ENCODE measurements around the gene FAAP100.
"Not testable (repeated sequence)": the region's sequence is repeated elsewhere in the genome, so short reads cannot be mapped to it uniquely, and the experiment has no call there.

FAAP100 gene

DNA sequence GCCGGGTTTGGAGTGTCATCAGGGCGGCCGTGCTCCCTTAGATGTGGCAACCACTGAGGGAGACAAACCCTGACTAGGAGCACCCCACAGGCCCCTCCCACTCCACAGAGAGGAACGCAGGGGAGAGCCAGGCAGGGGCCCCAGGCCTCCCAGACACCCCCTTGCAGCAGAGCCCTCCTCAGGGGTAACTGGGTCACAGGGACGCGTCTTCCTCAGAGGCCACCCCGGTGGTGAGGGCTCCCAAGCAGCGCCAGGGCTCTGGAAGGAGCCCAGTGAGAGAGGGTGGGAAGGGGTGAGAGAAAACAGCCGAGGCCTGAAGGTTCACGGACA is 12.6 kb downstream of the FAAP100 start:
- H3K27me3 Mint-ChIP-seq, result peaks cover 1% of the 10 kb centered on the region
- H3K4me3 Mint-ChIP-seq, result no peak overlapping the region
- H3K27ac Mint-ChIP-seq, result no peak overlapping the region
- H3K36me3 Mint-ChIP-seq, result no peaks in the 10 kb centered on the region
- H3K9me3 Mint-ChIP-seq, result no peaks in the 10 kb centered on the region
- no peaks in the 10 kb centered on the region for H3K4me1 Mint-ChIP-seq

GRCh38 chr17:81538651-81539570 is 13.2 kb downstream of the FAAP100 start:
- Mint-ChIP-seq H3K27ac (no peak overlapping the region), H3K9me3 (no peaks in the 10 kb centered on the region), H3K4me3 (no peak overlapping the region), H3K27me3 (peaks cover 1% of the 10 kb centered on the region), H3K4me1 (no peaks in the 10 kb centered on the region), H3K36me3 (no peaks in the 10 kb centered on the region)

DNA sequence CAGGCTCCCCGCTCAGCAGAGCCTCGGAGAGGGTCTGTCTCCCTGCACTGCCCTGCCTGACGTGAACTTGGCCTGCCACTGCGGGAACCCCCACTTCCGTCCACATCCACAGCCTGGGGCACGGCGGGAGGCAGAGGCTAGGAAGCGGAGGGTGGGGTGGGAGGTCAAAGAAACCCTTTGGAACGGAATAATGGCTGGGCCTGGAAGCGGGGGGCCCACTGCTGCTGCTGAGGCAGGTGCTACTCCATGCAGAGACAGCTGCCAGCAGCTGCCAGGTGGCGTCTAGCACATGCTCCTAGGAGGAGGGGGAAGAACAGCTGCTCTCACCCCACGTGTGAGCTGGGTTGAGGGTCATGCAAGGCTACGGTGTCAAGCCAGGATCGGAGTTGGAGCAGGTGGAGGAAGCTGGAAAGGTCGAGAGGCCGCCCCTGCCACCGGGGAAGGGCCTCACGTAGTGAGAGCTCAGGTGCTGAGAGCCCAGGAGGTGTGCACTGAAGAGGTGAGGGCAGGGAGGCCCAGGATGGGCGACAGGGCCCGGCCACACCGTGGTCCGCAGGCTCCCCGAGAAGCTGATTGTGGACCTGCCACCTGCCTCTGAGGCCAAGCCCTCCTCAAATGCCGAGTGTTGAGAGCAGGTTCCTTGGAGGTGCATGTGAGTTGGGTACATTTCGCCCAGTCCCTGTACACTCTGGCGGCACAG is 14.1 kb downstream of the FAAP100 start:
- Mint-ChIP-seq H3K9me3 (no peaks in the 10 kb centered on the region), H3K4me1 (no peaks in the 10 kb centered on the region), H3K4me3 (no peak overlapping the region), H3K36me3 (no peaks in the 10 kb centered on the region), H3K27me3 (peaks cover 2% of the 10 kb centered on the region), H3K27ac (peak overlapping the region; percentile 53)

DNA sequence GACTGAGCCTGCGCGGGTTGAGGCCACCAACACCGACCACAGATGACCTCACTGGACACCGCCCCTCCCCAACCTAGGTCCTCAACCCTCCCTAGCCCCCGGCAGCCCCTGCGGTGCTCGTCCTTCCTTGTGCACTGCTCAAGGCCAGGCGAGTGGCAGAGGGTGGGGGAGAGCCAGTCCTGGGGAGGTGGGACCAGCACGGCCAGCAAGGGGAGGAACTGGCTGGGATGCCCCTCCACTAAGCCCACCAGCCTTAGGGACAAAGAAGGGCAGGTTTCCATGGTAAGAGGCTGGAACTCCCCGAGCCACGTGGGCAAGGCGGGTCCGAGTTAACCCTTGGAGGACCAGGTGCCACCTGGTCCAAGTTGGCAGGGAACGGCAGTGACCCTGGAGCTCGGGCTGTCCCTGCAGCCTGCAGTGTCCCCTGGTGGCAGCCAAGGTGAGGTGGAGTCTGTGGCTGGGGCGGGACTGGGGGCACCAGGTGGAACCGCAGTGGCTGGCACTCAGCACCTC is 14.8 kb downstream of the FAAP100 start:
- peaks cover 2% of the 10 kb centered on the region for H3K27me3 Mint-ChIP-seq
- H3K27ac Mint-ChIP-seq, result no peak overlapping the region
- H3K36me3 Mint-ChIP-seq, result no peaks in the 10 kb centered on the region
- H3K9me3 Mint-ChIP-seq, result no peaks in the 10 kb centered on the region
- no peaks in the 10 kb centered on the region for H3K4me1 Mint-ChIP-seq
- no peak overlapping the region for H3K4me3 Mint-ChIP-seq

DNA sequence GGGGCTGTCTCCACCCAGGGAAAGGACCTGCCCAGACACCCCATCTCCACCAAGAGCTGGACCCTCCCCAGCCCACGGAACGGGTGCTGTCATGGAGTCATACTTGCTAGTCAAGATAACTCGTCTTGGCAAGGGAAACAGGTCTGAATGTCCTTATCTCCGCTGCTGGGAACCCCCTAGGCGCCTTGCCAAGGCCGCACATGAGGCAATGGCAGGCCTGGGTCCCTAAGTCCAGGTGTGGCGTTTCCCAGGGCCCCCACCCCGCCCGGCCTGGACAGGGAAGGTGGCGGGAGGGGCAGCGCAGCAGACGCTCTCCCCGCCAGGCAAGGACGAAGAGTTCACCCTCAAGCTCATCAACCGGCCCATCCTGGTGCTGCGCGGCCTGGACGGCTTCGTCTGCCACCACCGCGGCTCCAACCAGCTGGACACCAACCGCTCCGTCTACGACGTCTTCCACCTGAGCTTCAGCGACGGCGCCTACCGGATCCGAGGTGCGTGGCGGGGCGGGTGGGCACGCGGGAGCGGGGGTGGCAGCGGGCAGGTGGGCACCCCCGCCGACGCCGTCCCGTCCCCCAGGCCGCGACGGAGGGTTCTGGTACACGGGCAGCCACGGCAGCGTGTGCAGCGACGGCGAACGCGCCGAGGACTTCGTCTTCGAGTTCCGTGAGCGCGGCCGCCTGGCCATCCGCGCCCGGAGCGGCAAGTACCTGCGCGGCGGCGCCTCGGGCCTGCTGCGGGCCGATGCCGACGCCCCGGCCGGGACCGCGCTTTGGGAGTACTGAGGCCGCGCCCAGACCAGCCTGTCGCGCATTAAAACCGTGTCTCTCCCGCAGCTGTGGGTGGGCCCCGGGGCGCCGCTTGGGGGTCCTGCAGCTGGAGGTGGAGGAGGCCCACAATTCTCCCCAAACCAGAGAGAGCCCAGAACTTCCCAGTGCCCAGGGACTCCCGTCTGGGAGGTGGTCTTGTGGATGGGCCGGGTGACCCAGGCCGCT is 15.6 kb downstream of the FAAP100 start:
- Mint-ChIP-seq H3K9me3 (no peaks in the 10 kb centered on the region), H3K27ac (peak overlapping the region; percentile 31), H3K4me3 (no peak overlapping the region), H3K4me1 (no peaks in the 10 kb centered on the region), H3K27me3 (peaks cover 2% of the 10 kb centered on the region), H3K36me3 (no peaks in the 10 kb centered on the region)

- no peaks in the 10 kb centered on the region for H3K36me3 Mint-ChIP-seq
- no peak overlapping the region for H3K4me3 Mint-ChIP-seq
Observed at GRCh38 chr17:81535480-81536298, 16.5 kb downstream of the FAAP100 start.

GRCh38 chr17:81535007-81535328 is 17.2 kb downstream of the FAAP100 start:
- no peak overlapping the region for H3K27ac Mint-ChIP-seq
- peaks cover 2% of the 10 kb centered on the region for H3K27me3 Mint-ChIP-seq
- H3K9me3 Mint-ChIP-seq, result no peaks in the 10 kb centered on the region
- H3K4me3 Mint-ChIP-seq, result no peak overlapping the region
- H3K4me1 Mint-ChIP-seq, result no peaks in the 10 kb centered on the region
- H3K36me3 Mint-ChIP-seq, result no peaks in the 10 kb centered on the region

More at GRCh38 chr17:81535480-81536298, 16.5 kb downstream of the FAAP100 start:
- Mint-ChIP-seq H3K27ac (no peak overlapping the region), H3K27me3 (peaks cover 2% of the 10 kb centered on the region), H3K4me1 (no peaks in the 10 kb centered on the region), H3K9me3 (no peaks in the 10 kb centered on the region)

DNA sequence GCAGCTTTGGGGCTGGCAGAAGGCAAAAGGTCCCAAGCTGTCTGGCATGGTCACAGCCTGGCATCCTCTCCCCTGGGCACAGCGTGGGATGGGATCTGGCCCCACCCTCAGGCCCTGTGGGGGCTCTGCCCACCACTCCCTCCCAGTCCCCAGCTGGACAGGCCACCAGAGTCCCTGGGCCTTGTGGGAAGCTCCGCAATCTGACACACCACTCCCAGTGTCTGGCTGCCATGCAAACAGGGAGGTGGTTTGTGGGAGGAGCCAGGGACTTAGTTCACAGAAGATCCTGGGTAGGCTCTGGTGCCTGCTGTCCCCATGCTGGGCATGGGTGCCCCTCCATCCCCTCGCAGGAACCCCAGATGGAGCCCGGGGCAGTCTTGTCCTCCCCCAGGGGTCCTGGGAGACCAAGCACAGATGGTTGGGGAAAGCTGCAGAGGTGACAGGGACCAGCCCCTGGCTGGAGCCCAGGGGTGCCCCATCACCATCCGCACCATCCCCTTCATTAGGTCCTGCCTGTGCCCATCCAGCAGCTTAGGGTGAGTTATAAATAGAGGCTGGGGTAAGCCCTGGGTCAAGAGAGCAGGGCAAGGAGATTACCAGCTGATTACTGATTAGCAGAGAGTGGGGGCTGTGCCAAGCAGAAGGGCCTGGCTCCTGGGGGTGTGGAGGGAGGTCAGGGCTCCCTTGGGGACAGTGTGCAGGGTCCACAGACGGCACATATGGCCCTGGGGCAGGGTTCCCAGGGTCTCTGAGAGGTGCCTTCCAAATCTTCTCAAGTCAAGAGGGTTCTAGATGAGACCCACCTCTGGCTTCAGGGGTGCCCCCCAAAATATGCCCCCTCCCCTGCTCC is 17.8 kb downstream of the FAAP100 start:
- no peaks in the 10 kb centered on the region for H3K36me3 Mint-ChIP-seq
- H3K4me3 Mint-ChIP-seq, result no peak overlapping the region
- H3K27me3 Mint-ChIP-seq, result peaks cover 2% of the 10 kb centered on the region
- no peak overlapping the region for H3K27ac Mint-ChIP-seq
- H3K9me3 Mint-ChIP-seq, result no peaks in the 10 kb centered on the region
- H3K4me1 Mint-ChIP-seq, result no peaks in the 10 kb centered on the region

DNA sequence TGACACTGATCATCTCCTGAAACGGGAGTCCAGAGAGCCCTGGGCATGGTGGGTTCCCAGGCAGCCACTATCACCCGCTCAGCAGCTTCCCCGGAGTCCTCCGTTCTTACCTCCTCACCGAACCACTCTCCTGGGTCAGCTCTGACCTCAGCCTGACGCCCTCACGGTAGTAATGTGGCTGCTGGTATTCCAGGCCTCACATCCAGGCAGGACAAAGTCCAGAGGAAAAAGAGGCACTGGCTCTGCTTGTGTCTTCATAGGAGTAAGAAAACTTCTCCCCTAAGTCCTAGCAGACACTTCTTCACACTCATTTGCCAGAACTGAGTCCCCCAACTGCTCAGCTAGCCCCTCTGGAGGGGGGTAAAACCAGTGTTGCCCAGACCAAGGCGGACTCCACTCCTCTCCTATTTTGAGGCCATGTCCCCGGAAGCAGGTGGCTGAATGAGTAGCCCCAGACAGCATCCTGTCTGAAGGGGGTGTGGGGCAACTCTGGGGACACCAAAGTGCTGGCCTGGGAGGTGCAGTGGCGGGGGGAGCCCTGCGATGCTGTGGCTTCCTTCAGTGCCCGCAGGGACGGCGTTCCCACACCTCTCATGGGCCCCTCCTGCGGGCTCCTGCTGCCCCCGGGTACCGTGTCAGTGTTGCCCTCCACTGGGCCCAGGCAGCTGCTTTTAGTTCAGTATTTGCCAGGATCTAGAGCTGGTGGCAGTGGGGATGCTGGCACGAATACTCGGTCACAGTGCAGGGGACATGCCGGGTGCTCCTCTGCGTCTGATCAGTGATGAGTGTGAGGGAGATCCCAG is 18.6 kb downstream of the FAAP100 start:
- no peak overlapping the region for H3K4me3 Mint-ChIP-seq
- peak overlapping the region; percentile 70 for H3K27ac Mint-ChIP-seq
- H3K27me3 Mint-ChIP-seq, result peaks cover 2% of the 10 kb centered on the region
- no peaks in the 10 kb centered on the region for H3K9me3 Mint-ChIP-seq
- no peaks in the 10 kb centered on the region for H3K4me1 Mint-ChIP-seq
- H3K36me3 Mint-ChIP-seq, result no peaks in the 10 kb centered on the region

GRCh38 chr17:81532490-81533287 is 19.5 kb downstream of the FAAP100 start:
- H3K9me3 Mint-ChIP-seq, result no peaks in the 10 kb centered on the region
- no peaks in the 10 kb centered on the region for H3K36me3 Mint-ChIP-seq
- no peak overlapping the region for H3K4me3 Mint-ChIP-seq
- no peak overlapping the region for H3K27ac Mint-ChIP-seq
- peaks cover 2% of the 10 kb centered on the region for H3K27me3 Mint-ChIP-seq
- no peaks in the 10 kb centered on the region for H3K4me1 Mint-ChIP-seq

DNA sequence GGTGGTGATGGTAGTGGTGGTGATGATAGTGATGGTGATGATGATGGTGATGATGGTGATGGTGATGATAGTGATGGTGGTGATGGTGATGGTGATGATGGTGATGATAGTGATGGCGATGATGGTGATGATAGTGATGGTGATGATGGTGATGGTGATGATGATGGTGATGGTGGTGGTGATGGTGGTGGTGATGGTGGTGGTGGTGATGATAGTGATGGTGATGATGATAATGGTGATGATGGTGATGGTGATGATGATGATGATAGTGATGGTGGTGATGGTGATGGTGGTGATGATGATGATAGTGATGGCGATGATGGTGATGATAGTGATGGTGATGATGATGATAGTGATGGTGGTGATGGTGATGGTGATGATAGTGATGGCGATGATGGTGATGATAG is 20.2 kb downstream of the FAAP100 start:
- not testable (repeated sequence) for H3K27me3 Mint-ChIP-seq, H3K27ac Mint-ChIP-seq, H3K4me1 Mint-ChIP-seq, H3K36me3 Mint-ChIP-seq, H3K4me3 Mint-ChIP-seq, H3K9me3 Mint-ChIP-seq

- not testable (repeated sequence) for H3K4me1 Mint-ChIP-seq, H3K27ac Mint-ChIP-seq, H3K9me3 Mint-ChIP-seq, H3K27me3 Mint-ChIP-seq, H3K4me3 Mint-ChIP-seq, H3K36me3 Mint-ChIP-seq
Observed at GRCh38 chr17:81531013-81531412, 21.1 kb downstream of the FAAP100 start.

DNA sequence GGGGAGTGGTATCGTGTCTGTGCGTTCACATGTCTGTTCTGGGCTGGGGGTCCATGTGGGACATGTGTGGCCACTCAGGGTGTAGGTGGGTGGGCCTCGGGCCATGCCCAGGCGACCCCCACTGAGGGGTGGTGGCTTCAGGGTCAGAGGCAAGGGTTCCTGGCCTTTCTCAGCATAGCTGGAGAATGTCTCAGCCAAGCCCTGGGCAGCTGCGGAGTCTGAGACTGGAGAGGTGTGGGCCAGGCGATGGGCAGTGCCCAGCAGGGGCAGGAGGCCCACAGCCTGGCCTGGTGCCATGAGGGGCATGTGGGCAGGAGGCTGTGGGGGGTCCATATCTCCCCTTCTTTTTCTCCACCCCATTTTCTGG is 22.7 kb downstream of the FAAP100 start:
- Mint-ChIP-seq H3K9me3 (no peaks in the 10 kb centered on the region), H3K4me3 (no peak overlapping the region), H3K27ac (no peak overlapping the region), H3K4me1 (no peaks in the 10 kb centered on the region), H3K27me3 (peaks cover 1% of the 10 kb centered on the region), H3K36me3 (no peaks in the 10 kb centered on the region)

Measured in activated naive CD4-positive, alpha-beta T cell treated with anti-CD3 and anti-CD28 coated beads, Interleukin-2, amount 50 U/mL, for 24 hours (primary cell).